GM04504 (cell line): Measurements from ENCODE around the gene SERPINA7.
"Not testable (repeated sequence)": the region's sequence is repeated elsewhere in the genome, so short reads cannot be mapped to it uniquely, and the experiment has no call there.

Source experiments
- DNase-seq: peaks from one replicate; pipeline ENCODE4 v3.0.0-alpha.2; 2012; ENCODE audit warnings: low read depth

The SERPINA7 gene

GRCh38 chrX:106038625-106039024 is at the start of gene SERPINA7:
Gene SERPINA7 (minus strand): TSS chrX:106038727. CDS start chrX:106037058, 1,669 bp downstream.
- DNase-seq, result no peak

DNA sequence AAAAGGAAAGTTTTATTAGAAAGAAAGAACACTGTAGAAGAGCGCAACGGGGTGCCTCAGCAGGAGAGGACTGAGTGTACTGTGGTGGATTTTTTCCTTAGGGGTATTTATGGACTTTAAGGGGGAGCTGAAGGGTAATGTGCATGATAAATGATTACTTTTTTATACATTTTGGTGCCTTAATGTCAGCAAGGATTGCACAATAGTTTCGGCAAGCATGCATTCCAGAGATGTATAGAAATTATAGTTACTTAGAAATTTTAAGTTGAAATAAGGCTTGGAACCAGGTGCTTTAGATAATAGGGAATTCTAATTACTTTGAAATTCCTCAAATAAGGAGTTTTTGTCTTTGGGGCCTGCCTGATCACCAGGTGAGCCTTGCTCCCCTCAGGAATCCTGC is 30.5 kb upstream of the SERPINA7 start:
- no peak for DNase-seq

- DNase-seq, result no peak
Observed at GRCh38 chrX:106050054-106050453, 11.5 kb upstream of the SERPINA7 start.

DNA sequence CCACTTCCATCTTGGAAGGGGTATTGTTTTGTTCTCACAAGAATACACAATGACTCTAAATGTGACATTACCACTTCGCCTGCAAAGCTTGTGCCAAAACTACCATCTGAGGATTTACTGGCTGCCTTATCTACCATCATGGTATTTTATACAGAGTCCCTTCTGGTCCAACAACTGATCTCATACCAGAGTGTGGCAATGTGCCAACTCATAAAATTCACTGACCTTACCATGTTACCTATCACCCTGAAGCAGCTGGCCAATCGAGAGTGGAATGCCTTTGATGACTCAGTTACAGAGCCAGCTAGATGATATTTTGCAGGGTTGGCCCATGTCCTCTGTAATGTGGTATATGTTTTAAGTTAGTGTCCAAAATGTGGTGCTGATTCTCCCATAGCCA is 3.8 kb upstream of the SERPINA7 start:
- no peak for DNase-seq

DNA sequence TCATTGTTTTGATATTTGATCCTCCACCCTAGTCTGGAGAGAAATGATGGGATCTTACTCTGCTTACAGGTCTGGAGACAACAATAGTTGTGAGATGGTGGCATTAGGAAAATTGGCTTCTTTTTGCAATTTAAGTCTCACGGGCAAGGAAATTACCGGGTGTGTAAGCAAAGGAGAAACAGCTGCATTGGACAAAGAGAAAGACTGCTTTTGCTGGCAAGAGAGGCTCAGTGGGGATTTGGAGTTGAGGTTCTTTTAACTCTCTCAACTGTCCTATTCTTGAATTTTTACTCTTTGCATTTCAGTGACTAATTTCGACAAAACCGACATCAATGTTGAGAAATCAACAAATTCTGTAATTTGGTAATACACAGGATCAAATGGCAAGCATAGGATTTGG is 2.3 kb upstream of the SERPINA7 start:
- DNase-seq, result no peak

DNA sequence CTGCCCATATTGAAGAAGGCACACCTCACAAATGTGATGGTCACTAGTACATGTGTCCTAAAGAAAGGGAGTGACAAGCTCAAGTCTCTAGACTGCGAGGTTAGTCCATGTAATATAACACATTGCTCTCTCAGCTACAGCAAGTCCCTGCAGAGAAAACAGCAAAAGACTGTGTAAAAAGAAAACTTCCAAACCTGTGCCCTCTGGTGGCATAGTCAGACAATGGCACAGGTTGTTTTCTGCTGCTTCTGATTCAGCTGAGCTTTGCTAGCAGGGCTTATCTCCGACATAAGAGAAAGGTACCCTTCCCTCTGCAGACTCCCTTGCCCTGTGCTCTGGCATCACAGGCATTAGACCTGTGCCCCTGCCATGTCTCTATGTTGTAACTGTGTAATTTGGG is 1.4 kb upstream of the SERPINA7 start:
- DNase-seq, result no peak

DNA sequence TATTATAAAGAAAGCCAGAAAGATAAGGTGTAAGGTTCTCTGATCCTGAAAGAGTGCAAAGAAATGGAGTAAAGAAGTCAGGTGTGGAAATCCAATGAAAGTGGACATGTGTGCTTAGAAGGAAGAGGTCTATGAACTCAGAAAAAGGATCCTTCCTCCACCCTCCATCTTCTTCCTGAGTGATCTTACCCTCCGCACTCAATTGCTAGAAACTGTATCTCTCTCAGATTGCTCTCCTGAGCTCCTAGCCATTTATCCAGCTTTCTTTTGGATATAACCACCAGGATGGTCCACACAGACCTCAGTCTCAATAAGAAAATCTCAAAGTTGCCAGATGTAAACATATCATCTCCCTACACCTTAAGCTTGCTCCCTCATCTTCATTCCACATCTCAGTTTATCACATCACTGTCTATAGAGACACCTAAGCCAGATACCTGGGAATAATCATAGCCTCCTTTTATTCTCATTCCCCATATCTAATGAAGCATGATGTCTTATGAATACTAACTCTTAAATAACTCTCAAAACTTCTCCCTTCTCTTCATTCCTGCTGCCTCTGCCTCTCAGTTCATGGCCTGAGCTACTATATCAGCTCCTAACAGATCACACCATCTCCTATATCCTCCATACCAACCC is 573 bp downstream of the SERPINA7 start:
- no peak for DNase-seq

DNA sequence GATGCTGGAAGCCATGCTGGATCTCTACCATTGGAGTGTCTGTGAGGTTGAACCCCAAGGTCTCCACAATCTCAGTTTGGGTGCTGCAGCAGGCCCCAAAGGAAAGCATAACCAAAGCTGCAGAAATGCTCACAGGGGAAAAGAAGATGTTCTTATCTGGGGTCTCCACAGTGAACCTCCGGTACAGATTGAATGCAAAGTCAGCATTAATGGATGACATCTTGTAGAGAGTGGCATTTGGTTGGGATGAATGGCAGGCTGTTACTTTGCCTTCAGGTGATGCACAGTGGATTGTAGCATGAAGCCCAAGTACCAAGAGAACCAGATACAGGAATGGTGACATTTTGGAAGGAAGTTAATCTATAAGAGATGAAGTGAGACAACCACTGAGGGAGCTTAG is 1.8 kb downstream of the SERPINA7 start:
- DNase-seq, result no peak

DNA sequence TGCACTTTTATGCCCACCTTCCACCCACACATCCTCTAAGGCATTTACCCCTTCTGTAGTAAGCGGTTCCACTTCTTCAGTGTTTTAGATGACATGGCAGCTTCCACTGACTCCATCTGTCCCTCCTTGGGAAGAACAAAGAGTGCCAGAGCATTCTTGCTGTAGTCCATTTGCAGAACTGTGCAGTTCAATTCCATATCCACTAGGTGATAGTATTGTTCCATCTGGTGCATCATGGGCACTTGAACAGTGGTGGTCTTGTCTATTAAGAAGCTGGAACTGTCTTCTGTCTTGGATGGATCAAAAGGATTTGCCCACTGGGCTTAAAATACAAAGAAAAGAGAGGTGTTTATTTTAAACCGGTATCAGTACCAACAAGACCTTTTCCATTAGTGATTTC is 3.5 kb downstream of the SERPINA7 start:
- no peak for DNase-seq

DNA sequence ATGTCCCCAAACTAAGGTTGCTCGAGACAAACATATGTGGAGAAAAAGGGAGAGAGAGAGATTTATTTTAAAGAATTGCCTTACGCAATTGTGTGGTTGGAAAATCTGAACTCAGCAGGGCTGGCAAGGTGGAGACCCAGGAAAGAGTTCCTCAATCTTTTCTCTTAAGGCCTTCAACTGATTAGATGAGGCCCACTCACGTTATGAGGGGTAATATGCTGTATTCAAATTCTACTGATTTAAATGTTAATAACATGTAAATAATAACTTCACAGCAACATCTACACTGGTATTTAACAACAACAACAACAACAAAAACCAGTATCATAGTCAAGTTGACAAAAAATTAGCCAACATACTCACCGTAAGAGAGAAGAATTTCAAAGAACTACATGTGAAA is 14.6 kb downstream of the SERPINA7 start:
- no peak for DNase-seq

DNA sequence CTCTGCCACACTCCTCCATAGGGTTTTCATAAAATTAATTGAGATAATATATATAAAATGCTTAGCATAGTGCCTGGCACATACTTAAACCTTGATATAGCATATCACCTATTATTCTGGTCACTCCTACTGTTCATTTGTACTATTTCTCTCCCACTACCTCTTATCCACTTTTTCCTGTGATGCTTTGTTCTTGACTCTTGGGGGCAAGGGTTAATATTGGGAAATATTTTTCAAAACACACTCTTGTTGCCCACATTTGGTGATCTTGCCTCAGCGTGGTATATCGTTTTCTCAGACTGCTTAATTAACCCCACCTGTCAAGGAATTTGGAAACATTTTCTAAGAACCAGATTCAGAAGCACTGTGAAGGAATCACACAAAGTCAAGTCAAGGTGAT is 16.3 kb downstream of the SERPINA7 start:
- DNase-seq, result no peak

- DNase-seq, result no peak
Observed at GRCh38 chrX:106014119-106014775, 24.3 kb downstream of the SERPINA7 start.

GRCh38 chrX:106009145-106009544 is 29.4 kb downstream of the SERPINA7 start:
- no peak for DNase-seq

GRCh38 chrX:106007815-106008214 is 30.7 kb downstream of the SERPINA7 start:
- no peak for DNase-seq

GRCh38 chrX:106005684-106006083 is 32.8 kb downstream of the SERPINA7 start:
- no peak for DNase-seq

GRCh38 chrX:106000609-106001008 is 37.9 kb downstream of the SERPINA7 start:
- not testable (repeated sequence) for DNase-seq

- no peak for DNase-seq
Observed at GRCh38 chrX:106000203-106000602, 38.3 kb downstream of the SERPINA7 start.

DNA sequence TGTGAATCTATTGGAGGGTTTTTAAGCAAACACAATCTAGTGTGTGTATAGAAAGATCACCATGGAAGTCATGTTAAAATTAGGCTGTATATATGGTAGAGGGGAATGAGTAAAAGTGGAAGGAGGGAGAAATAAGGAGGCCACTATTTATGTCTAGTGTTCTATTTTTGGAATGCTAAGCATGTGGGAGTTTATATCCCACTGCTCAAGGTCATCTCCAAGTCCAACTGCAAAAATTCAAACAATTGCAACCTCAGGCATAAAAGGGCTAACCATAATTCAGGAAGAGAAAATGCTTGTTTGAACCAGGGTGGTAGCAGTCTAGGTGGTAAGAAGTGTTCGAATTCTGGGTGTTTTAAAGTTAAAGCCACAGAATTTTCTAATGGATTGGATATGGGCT is 39.2 kb downstream of the SERPINA7 start:
- no peak for DNase-seq

- not testable (repeated sequence) for DNase-seq
Observed at GRCh38 chrX:105988487-105988886, 50.0 kb downstream of the SERPINA7 start.
